Measurements from ENCODE around the gene ACTR1B. TPM values are rescaled to one million over a fixed set of nuclear protein-coding genes. Genes with fewer than 3 reads are reported as not detected.
A peak's percentile ranks its signal among the peaks of the same experiment; 100 is the strongest.

ACTR1B gene
- total RNA-seq, 4 donors from 2014 or later, result 62.3 to 95.6 (median 88.4) TPM

DNA sequence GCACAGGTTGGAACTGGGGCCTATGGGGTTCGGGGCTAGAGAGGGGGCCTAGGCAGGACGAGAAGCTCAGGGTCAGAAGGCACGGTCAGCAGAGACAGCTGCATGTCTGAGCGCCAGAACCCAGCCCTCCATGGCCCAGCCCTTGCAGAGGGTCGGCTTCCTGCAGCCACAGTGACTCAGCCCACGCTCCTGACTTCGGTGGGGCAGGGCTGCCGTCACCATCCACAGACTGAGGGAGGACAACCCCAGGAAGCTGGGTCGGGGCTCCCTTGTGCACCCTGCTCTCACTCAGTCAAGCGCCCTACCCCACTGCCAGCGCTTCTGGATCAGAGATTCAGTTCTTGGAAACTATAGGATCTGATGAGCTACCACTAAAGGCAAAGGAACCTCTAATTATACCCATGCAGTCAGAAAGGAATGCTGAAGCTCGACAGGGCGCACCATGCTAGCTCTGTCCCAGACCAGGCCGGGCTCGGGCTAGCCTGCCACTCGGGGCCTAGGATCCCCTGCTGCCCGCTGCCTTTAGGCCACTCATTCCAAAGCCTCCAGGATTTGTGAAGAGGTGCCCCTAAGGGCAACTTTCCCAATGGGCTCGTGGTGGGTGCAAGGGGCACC, 3.0 kb downstream of the ACTR1B start:
- no peak for ATAC-seq
- H3K4me1 ChIP-seq, result peaks cover 0 to 40% (median 26%) of the 10 kb centered on the region in 3 donors
- H3K4me3 ChIP-seq, result no peak overlapping the region
- H3K27ac ChIP-seq, result peak overlapping the region in 1 of 4 donors; percentile 97
- TF ChIP-seq CTCF (IDR thresholded peaks at IDR 0.05), result no peak
- TF ChIP-seq POLR2A (IDR thresholded peaks at IDR 0.05), result no peak
- no peak for TF ChIP-seq POLR2AphosphoS5 (IDR thresholded peaks at IDR 0.05)
- H3K36me3 ChIP-seq, result peaks cover 0 to 49% of the 10 kb centered on the region in 2 donors
- no peaks in the 10 kb centered on the region for H3K9me3 ChIP-seq
- H3K27me3 ChIP-seq, result no peaks in the 10 kb centered on the region
- no CpG with 5 or more reads among the region's 18 CpGs for whole genome bisulfite sequencing, 2 donors (ENCODE audit: low coverage in 1 of 2)

- no peak for ATAC-seq
- Histone ChIP-seq H3K36me3 (peaks cover 0 to 55% of the 10 kb centered on the region in 2 donors), H3K4me3 (no peak overlapping the region), H3K9me3 (no peaks in the 10 kb centered on the region), H3K4me1 (peaks cover 0 to 40% (median 26%) of the 10 kb centered on the region in 3 donors), H3K27me3 (no peaks in the 10 kb centered on the region), H3K27ac (no peak overlapping the region)
- WGBS, 2 donors (ENCODE audit: low coverage in 1 of 2), result 97% methylated on average over 5 of the region's 20 CpGs; no CpG with 5 or more reads in 1 of the 2 donors
- no peak for TF ChIP-seq POLR2AphosphoS5 (IDR thresholded peaks at IDR 0.05)
- no peak for TF ChIP-seq POLR2A (IDR thresholded peaks at IDR 0.05)
- TF ChIP-seq EP300 (IDR thresholded peaks at IDR 0.05), result no peak
- no peak for TF ChIP-seq CTCF (IDR thresholded peaks at IDR 0.05)
Observed at GRCh38 chr2:97660044-97660774, 3.6 kb downstream of the ACTR1B start.

GRCh38 chr2:97659256-97660043, 4.4 kb downstream of the ACTR1B start:
- 89 to 100% methylated on average over 1 to 23 of the region's 29 CpGs for WGBS, 2 donors (ENCODE audit: low coverage in 1 of 2)
- no peak overlapping the region for H3K4me3 ChIP-seq
- TF ChIP-seq POLR2A (IDR thresholded peaks at IDR 0.05) (no peak), POLR2AphosphoS5 (IDR thresholded peaks at IDR 0.05) (no peak), CTCF (IDR thresholded peaks at IDR 0.05) (no peak), EP300 (IDR thresholded peaks at IDR 0.05) (no peak)
- H3K9me3 ChIP-seq, result peaks cover 0 to 2% (median 0%) of the 10 kb centered on the region in 3 donors
- no peak for ATAC-seq
- peaks cover 0 to 34% (median 22%) of the 10 kb centered on the region in 3 donors for H3K4me1 ChIP-seq
- peaks cover 0 to 62% of the 10 kb centered on the region in 2 donors for H3K36me3 ChIP-seq
- H3K27ac ChIP-seq, result no peak overlapping the region
- H3K27me3 ChIP-seq, result no peaks in the 10 kb centered on the region

- no peaks in the 10 kb centered on the region for H3K27me3 ChIP-seq
- H3K4me3 ChIP-seq, result no peak overlapping the region
- H3K4me1 ChIP-seq, result peaks cover 0 to 34% (median 22%) of the 10 kb centered on the region in 3 donors
- WGBS, 2 donors (ENCODE audit: low coverage in 1 of 2), result 80 to 95% methylated on average over 1 to 7 of the region's 13 CpGs
- H3K27ac ChIP-seq, result no peak overlapping the region
- peaks cover 0 to 70% of the 10 kb centered on the region in 2 donors for H3K36me3 ChIP-seq
- H3K9me3 ChIP-seq, result peaks cover 0 to 9% (median 0%) of the 10 kb centered on the region in 3 donors
- no peak for ATAC-seq
- TF ChIP-seq POLR2A (IDR thresholded peaks at IDR 0.05), result no peak
- no peak for TF ChIP-seq POLR2AphosphoS5 (IDR thresholded peaks at IDR 0.05)
- TF ChIP-seq EP300 (IDR thresholded peaks at IDR 0.05), result no peak
- TF ChIP-seq CTCF (IDR thresholded peaks at IDR 0.05), result no peak
Observed at GRCh38 chr2:97658691-97659157, 5.1 kb downstream of the ACTR1B start.

All from gastroesophageal sphincter (tissue), 4 donors.